ENCODE data around the gene APH1B.

Gene APH1B

DNA sequence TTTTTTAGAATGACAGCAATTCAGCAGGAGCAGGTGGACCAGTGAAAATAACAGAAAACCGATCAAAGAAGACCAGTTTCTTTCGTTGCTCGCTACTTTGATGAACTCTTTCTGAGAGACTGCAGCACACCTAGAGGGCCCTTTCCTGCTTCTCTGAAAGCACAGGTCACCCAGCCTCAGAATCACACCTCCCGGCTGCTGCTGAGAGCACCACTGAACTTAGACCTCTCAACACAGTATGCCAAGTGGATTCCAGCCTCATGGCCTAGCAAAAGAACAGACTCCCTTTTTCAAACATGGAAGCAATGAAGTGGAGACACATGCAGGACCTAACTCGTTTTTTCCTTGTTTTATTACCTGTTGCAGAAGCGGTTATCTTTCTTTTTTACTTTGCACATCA, 13.9 kb upstream of the APH1B start:
- no peak for TF ChIP-seq ISL1 (CRISPR knock-in tag; IDR thresholded peaks at IDR 0.05)
- TF ChIP-seq, protein P1, sequence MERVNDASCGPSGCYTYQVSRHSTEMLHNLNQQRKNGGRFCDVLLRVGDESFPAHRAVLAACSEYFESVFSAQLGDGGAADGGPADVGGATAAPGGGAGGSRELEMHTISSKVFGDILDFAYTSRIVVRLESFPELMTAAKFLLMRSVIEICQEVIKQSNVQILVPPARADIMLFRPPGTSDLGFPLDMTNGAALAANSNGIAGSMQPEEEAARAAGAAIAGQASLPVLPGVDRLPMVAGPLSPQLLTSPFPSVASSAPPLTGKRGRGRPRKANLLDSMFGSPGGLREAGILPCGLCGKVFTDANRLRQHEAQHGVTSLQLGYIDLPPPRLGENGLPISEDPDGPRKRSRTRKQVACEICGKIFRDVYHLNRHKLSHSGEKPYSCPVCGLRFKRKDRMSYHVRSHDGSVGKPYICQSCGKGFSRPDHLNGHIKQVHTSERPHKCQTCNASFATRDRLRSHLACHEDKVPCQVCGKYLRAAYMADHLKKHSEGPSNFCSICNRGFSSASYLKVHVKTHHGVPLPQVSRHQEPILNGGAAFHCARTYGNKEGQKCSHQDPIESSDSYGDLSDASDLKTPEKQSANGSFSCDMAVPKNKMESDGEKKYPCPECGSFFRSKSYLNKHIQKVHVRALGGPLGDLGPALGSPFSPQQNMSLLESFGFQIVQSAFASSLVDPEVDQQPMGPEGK (CRISPR knock-in tag; IDR thresholded peaks at IDR 0.05; ENCODE audit: borderline replicate concordance), result no peak
- TF ChIP-seq, protein P2, sequence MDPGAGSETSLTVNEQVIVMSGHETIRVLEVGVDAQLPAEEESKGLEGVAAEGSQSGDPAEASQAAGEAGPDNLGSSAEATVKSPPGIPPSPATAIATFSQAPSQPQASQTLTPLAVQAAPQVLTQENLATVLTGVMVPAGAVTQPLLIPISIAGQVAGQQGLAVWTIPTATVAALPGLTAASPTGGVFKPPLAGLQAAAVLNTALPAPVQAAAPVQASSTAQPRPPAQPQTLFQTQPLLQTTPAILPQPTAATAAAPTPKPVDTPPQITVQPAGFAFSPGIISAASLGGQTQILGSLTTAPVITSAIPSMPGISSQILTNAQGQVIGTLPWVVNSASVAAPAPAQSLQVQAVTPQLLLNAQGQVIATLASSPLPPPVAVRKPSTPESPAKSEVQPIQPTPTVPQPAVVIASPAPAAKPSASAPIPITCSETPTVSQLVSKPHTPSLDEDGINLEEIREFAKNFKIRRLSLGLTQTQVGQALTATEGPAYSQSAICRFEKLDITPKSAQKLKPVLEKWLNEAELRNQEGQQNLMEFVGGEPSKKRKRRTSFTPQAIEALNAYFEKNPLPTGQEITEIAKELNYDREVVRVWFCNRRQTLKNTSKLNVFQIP (CRISPR knock-in tag; IDR thresholded peaks at IDR 0.05; ENCODE audit: borderline replicate concordance, low read depth), result no peak
- TF ChIP-seq ZNF8 (CRISPR knock-in tag; IDR thresholded peaks at IDR 0.05), result no peak
- no peak for ATAC-seq

DNA sequence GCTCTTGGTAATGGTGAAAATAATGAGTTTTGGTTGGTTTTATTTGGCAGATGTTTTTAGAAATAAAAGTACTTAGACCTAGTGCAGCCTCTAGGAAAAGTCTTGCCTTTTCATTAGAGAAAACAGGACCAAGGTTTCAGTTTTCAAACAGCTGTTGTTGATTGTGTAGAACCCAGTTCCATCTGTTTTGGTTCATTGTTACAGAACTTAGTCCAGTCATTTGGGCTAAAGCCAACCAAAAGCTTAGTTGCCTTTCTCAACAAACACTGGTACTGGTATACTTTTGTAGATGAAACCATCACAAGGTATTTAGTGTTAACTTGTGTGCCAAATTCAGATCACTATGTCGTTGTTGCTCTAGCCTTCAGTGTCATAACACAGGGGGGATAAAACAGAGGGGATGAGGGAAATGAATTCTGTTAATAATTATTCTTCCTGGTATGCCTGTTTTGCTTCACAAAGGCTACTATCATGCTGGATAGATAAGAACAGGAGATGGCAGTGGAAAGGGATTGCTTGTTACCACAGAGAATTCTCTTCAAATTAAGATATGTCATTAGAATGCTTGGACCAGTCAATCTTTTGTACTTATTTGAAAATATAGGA, 12.6 kb upstream of the APH1B start:
- no peak for ATAC-seq
- TF ChIP-seq ZNF8 (CRISPR knock-in tag; IDR thresholded peaks at IDR 0.05) (peak; percentile 29; the same call in 1 of the 2 replicates), OSR1 (CRISPR knock-in tag; IDR thresholded peaks at IDR 0.05) (no peak), RARB (CRISPR knock-in tag; IDR thresholded peaks at IDR 0.05) (no peak), PPARA (CRISPR knock-in tag; IDR thresholded peaks at IDR 0.05; ENCODE audit: borderline replicate concordance) (no peak), TCF4 (CRISPR knock-in tag; IDR thresholded peaks at IDR 0.05; ENCODE audit: borderline replicate concordance) (peak; percentile 43; the same call in 1 of the 2 replicates), ZNF70 (CRISPR knock-in tag; IDR thresholded peaks at IDR 0.05) (no peak), ESRRG (CRISPR knock-in tag; IDR thresholded peaks at IDR 0.05) (no peak), ZC3H10 (CRISPR knock-in tag; IDR thresholded peaks at IDR 0.05) (no peak), TOX (CRISPR knock-in tag; IDR thresholded peaks at IDR 0.05; ENCODE audit: borderline replicate concordance) (no peak), BACH2 (CRISPR knock-in tag; IDR thresholded peaks at IDR 0.05; ENCODE audit: borderline replicate concordance) (no peak), CSDC2 (CRISPR knock-in tag; IDR thresholded peaks at IDR 0.05) (no peak), ARNTL (CRISPR knock-in tag; IDR thresholded peaks at IDR 0.05; ENCODE audit: borderline replicate concordance, low read depth) (no peak), ISL1 (CRISPR knock-in tag; IDR thresholded peaks at IDR 0.05) (0 out of 2 replicates have a peak, but pooled peaks have one; percentile 33)
- TF ChIP-seq, protein P3, sequence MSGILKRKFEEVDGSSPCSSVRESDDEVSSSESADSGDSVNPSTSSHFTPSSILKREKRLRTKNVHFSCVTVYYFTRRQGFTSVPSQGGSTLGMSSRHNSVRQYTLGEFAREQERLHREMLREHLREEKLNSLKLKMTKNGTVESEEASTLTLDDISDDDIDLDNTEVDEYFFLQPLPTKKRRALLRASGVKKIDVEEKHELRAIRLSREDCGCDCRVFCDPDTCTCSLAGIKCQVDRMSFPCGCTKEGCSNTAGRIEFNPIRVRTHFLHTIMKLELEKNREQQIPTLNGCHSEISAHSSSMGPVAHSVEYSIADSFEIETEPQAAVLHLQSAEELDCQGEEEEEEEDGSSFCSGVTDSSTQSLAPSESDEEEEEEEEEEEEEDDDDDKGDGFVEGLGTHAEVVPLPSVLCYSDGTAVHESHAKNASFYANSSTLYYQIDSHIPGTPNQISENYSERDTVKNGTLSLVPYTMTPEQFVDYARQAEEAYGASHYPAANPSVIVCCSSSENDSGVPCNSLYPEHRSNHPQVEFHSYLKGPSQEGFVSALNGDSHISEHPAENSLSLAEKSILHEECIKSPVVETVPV (CRISPR knock-in tag; IDR thresholded peaks at IDR 0.05), result no peak
- TF ChIP-seq, protein P4, sequence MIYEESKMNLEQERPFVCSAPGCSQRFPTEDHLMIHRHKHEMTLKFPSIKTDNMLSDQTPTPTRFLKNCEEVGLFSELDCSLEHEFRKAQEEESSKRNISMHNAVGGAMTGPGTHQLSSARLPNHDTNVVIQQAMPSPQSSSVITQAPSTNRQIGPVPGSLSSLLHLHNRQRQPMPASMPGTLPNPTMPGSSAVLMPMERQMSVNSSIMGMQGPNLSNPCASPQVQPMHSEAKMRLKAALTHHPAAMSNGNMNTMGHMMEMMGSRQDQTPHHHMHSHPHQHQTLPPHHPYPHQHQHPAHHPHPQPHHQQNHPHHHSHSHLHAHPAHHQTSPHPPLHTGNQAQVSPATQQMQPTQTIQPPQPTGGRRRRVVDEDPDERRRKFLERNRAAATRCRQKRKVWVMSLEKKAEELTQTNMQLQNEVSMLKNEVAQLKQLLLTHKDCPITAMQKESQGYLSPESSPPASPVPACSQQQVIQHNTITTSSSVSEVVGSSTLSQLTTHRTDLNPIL (CRISPR knock-in tag; IDR thresholded peaks at IDR 0.05; ENCODE audit: low read depth), result no peak

DNA sequence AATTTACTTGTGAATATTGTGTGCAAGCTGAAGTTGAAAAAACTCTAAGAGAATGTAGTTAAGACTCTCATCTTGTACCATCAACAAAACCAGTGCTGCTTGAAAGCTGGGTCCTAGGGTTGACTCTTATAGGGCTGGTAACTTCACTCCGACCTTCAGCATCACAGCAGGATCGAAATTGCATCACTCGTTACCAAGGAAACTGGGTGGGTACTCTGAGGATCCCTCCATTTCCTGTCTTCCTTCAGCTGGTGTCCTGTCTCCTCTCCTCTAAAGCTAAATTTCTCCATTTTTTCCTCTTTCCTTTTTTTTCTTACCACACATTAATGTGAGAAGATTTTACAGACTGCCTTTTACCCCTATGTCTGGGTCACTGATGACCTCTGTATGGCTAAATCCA, 3.0 kb upstream of the APH1B start:
- TF ChIP-seq ZC3H10 (CRISPR knock-in tag; IDR thresholded peaks at IDR 0.05) (no peak), OSR1 (CRISPR knock-in tag; IDR thresholded peaks at IDR 0.05) (no peak), ZNF70 (CRISPR knock-in tag; IDR thresholded peaks at IDR 0.05) (no peak), ZFP3 (CRISPR knock-in tag; IDR thresholded peaks at IDR 0.05) (no peak), ESRRG (CRISPR knock-in tag; IDR thresholded peaks at IDR 0.05) (no peak), ARNTL (CRISPR knock-in tag; IDR thresholded peaks at IDR 0.05; ENCODE audit: borderline replicate concordance, low read depth) (no peak), CSDC2 (CRISPR knock-in tag; IDR thresholded peaks at IDR 0.05) (no peak), BACH2 (CRISPR knock-in tag; IDR thresholded peaks at IDR 0.05; ENCODE audit: borderline replicate concordance) (no peak), ZNF8 (CRISPR knock-in tag; IDR thresholded peaks at IDR 0.05) (no peak), GLIS3 (CRISPR knock-in tag; IDR thresholded peaks at IDR 0.05) (no peak), ZFP30 (CRISPR knock-in tag; IDR thresholded peaks at IDR 0.05) (no peak)
- TF ChIP-seq, protein P1 (CRISPR knock-in tag; IDR thresholded peaks at IDR 0.05; ENCODE audit: borderline replicate concordance), result no peak
- TF ChIP-seq, protein P4 (CRISPR knock-in tag; IDR thresholded peaks at IDR 0.05; ENCODE audit: low read depth), result no peak
- no peak for ATAC-seq
